Endodermal cell (in vitro differentiated cells): ENCODE measurements around the gene PRR20B. TPM values are rescaled to one million over a fixed set of nuclear protein-coding genes. Genes with fewer than 3 reads are reported as not detected.
"Not testable (repeated sequence)": the region's sequence is repeated elsewhere in the genome, so short reads cannot be mapped to it uniquely, and the experiment has no call there.

Experiments
- DNase-seq: peaks from one replicate; pipeline ENCODE4 v3.0.0-alpha.2; 2017
- H3K27ac ChIP-seq: 2 replicates; pipeline ENCODE4 v1.5.1; 2013; ENCODE audit warnings: mild to moderate bottlenecking, low read depth, low read length, moderate library complexity
- H3K27me3 ChIP-seq: 2 replicates; pipeline ENCODE4 v1.6.1; 2013; ENCODE audit warnings: mild to moderate bottlenecking, low read length, moderate library complexity; ENCODE audit not compliant: insufficient read depth, control insufficient read depth, poor library complexity, severe bottlenecking
- H3K36me3 ChIP-seq: 2 replicates; pipeline ENCODE4 v1.7.0; 2013; ENCODE audit warnings: mild to moderate bottlenecking, low read length, moderate library complexity; ENCODE audit not compliant: control insufficient read depth, insufficient read depth
- H3K4me1 ChIP-seq: one replicate; pipeline ENCODE4 v1.7.0; 2013; ENCODE audit warnings: low read length; ENCODE audit not compliant: control insufficient read depth, insufficient read depth
- H3K4me3 ChIP-seq: 2 replicates; pipeline ENCODE4 v1.5.1; 2013; ENCODE audit warnings: mild to moderate bottlenecking, low read length, moderate library complexity
- H3K9ac ChIP-seq: 2 replicates; pipeline ENCODE4 v1.6.1; 2013; ENCODE audit warnings: mild to moderate bottlenecking, low read length, moderate library complexity; ENCODE audit not compliant: poor library complexity, severe bottlenecking; ENCODE audit errors: extremely low read depth
- H3K9me3 ChIP-seq: 2 replicates; pipeline ENCODE4 v1.6.1; 2013; ENCODE audit warnings: mild to moderate bottlenecking, low read length, moderate library complexity; ENCODE audit not compliant: control insufficient read depth
- H3K27ac Mint-ChIP-seq: 2 replicates; pipeline ENCODE4 v1.8.0; 2020; ENCODE audit warnings: mixed read lengths
- H3K27me3 Mint-ChIP-seq: 2 replicates; pipeline ENCODE4 v1.8.0; 2021; ENCODE audit warnings: mild to moderate bottlenecking, mixed read lengths; ENCODE audit not compliant: insufficient read depth
- H3K36me3 Mint-ChIP-seq: 2 replicates; pipeline ENCODE4 v1.8.0; 2020; ENCODE audit warnings: low read depth, mixed read lengths
- H3K4me1 Mint-ChIP-seq: 2 replicates; pipeline ENCODE4 v1.8.0; 2020; ENCODE audit warnings: mixed read lengths
- H3K4me3 Mint-ChIP-seq: 2 replicates; pipeline ENCODE4 v1.8.0; 2020; ENCODE audit warnings: mild to moderate bottlenecking, moderate library complexity, mixed read lengths
- H3K9me3 Mint-ChIP-seq: 2 replicates; pipeline ENCODE4 v1.8.0; 2020; ENCODE audit warnings: mild to moderate bottlenecking, mixed read lengths
- WGBS, 2 experiments: methylation state at CpG; one replicate each; pipeline versions ENCODE4 v1.1.5 to v1.1.7; 2013; ENCODE audit warnings: missing lambda C conversion rate in 2 of 2, mixed read lengths in 1 of 2; ENCODE audit not compliant: insufficient coverage in 1 of 2, insufficient read length in 1 of 2; 5-methylcytosine and 5-hydroxymethylcytosine counted together
- long read RNA-seq, 4 experiments: library from polyadenylated mRNA in 2 of 4; library from RNA in 1 of 4; library from capped mRNA in 1 of 4; stranded (forward) in 3 of 4; unstranded in 1 of 4; transcript quantifications; one replicate each; pipeline ENCODE4 v2.0.0, GENCODE V29; 2020 to 2021; ENCODE audit warnings: inconsistent platforms in 1 of 4
- polyA plus RNA-seq, 2 experiments: library from polyadenylated mRNA; stranded (reverse); fragments of 50-300 nt; gene quantifications; one replicate each; pipeline ENCODE4 v1.2.3, GENCODE V29; 2013
- total RNA-seq, 2 donors: library from RNA; stranded (reverse); fragmentation: NEBNext Ultra II Directional in 1 of 2; extraction: Animal tissue kit (Norgen Biotek cat#: 25700) in 1 of 2; gene quantifications; 2 replicates in 1 of 2; 3 replicates in 1 of 2; pipeline ENCODE4 v1.2.1, GENCODE V29; 2021
- TF ChIP-seq, protein P1 (sequence below): fragments of 200-600 bp; sonication (generic); conservative IDR thresholded peaks from 2 replicates; pipeline ENCODE4 v1.5.0; 2021; ENCODE audit warnings: antibody characterized with exemption, mild to moderate bottlenecking

The PRR20B gene
- total RNA-seq = not detected
- not detected for polyA plus RNA-seq (2013, experiment 1 of 2)
- not detected for polyA plus RNA-seq (2013, experiment 2 of 2)
- long read RNA-seq, experiment 1 = 0 reads
- long read RNA-seq, experiment 2 = 0 reads
- long read RNA-seq, experiment 3 = 0 reads
- long read RNA-seq, experiment 4 = 0 reads

DNA sequence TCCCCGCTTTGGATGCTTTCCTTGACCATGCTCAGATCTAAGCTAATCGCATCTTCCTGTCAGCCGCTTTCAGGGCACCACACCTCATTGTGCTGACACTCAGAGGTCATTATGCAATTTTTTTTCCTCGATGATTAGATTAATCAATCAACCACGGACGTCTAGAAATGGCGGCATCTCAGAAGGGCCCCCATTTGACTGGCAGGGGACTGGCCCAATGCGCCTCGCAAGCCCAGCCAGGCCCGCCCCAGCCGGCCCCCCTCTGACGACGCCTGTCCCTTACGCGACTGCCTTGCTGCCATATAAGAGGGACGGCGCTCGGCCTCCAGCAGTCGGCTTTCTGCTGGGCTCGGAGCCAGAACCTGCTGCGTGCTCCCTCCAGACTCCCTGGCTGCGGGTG lies at the start of gene PRR20B:
TSS of gene PRR20B (plus strand) at position 301 of the 400 bp plus-strand sequence. CDS start 387 bp downstream, outside the sequence.
- H3K9me3 Mint-ChIP-seq, H3K4me1 Mint-ChIP-seq, H3K27me3 ChIP-seq, H3K4me1 ChIP-seq, H3K4me3 ChIP-seq, H3K27ac Mint-ChIP-seq, H3K36me3 ChIP-seq, H3K27me3 Mint-ChIP-seq, H3K27ac ChIP-seq, H3K9ac ChIP-seq, H3K4me3 Mint-ChIP-seq, DNase-seq, H3K9me3 ChIP-seq, H3K36me3 Mint-ChIP-seq: not testable (repeated sequence)
- WGBS, 2 experiments = no CpG with 5 or more reads among the region's 22 CpGs

GRCh38 chr13:57114945-57115344 lies 32.3 kb upstream of the PRR20B start:
- Histone ChIP-seq H3K36me3 (no peaks in the 10 kb centered on the region), H3K27ac (no peak overlapping the region), H3K4me1 (no peaks in the 10 kb centered on the region), H3K27me3 (no peaks in the 10 kb centered on the region), H3K4me3 (no peak overlapping the region), H3K9me3 (no peaks in the 10 kb centered on the region), H3K9ac (no peak overlapping the region)
- TF ChIP-seq, protein P1, sequence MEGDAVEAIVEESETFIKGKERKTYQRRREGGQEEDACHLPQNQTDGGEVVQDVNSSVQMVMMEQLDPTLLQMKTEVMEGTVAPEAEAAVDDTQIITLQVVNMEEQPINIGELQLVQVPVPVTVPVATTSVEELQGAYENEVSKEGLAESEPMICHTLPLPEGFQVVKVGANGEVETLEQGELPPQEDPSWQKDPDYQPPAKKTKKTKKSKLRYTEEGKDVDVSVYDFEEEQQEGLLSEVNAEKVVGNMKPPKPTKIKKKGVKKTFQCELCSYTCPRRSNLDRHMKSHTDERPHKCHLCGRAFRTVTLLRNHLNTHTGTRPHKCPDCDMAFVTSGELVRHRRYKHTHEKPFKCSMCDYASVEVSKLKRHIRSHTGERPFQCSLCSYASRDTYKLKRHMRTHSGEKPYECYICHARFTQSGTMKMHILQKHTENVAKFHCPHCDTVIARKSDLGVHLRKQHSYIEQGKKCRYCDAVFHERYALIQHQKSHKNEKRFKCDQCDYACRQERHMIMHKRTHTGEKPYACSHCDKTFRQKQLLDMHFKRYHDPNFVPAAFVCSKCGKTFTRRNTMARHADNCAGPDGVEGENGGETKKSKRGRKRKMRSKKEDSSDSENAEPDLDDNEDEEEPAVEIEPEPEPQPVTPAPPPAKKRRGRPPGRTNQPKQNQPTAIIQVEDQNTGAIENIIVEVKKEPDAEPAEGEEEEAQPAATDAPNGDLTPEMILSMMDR = no peak
- H3K36me3 Mint-ChIP-seq = no peaks in the 10 kb centered on the region
- no peaks in the 10 kb centered on the region for H3K4me1 Mint-ChIP-seq
- no peak overlapping the region for H3K27ac Mint-ChIP-seq
- H3K9me3 Mint-ChIP-seq = no peaks in the 10 kb centered on the region
- 86 to 100% methylated on average over 1 to 4 of the region's 4 CpGs for WGBS, 2 experiments
- DNase-seq = no peak
- no peak overlapping the region for H3K4me3 Mint-ChIP-seq
- H3K27me3 Mint-ChIP-seq = no peaks in the 10 kb centered on the region

- Histone ChIP-seq H3K9me3 (no peaks in the 10 kb centered on the region), H3K9ac (no peak overlapping the region), H3K27me3 (no peaks in the 10 kb centered on the region), H3K36me3 (no peaks in the 10 kb centered on the region), H3K27ac (no peak overlapping the region), H3K4me1 (no peaks in the 10 kb centered on the region), H3K4me3 (no peak overlapping the region)
- Mint-ChIP-seq H3K36me3 (no peaks in the 10 kb centered on the region), H3K4me1 (no peaks in the 10 kb centered on the region), H3K4me3 (no peak overlapping the region), H3K9me3 (no peaks in the 10 kb centered on the region), H3K27me3 (no peaks in the 10 kb centered on the region), H3K27ac (no peak overlapping the region)
- TF ChIP-seq, protein P1 = no peak
- DNase-seq = no peak
- WGBS, 2 experiments = 100% methylated on average over 1 of the region's 1 CpG
Observed at GRCh38 chr13:57123681-57124080, 23.6 kb upstream of the PRR20B start.

GRCh38 chr13:57128909-57129308 lies 18.4 kb upstream of the PRR20B start:
- Histone ChIP-seq H3K27ac (no peak overlapping the region), H3K4me3 (no peak overlapping the region), H3K27me3 (no peaks in the 10 kb centered on the region), H3K4me1 (no peaks in the 10 kb centered on the region), H3K9me3 (no peaks in the 10 kb centered on the region), H3K9ac (no peak overlapping the region), H3K36me3 (no peaks in the 10 kb centered on the region)
- Mint-ChIP-seq H3K36me3 (no peaks in the 10 kb centered on the region), H3K4me1 (no peaks in the 10 kb centered on the region), H3K27me3 (no peaks in the 10 kb centered on the region), H3K9me3 (no peaks in the 10 kb centered on the region), H3K4me3 (no peak overlapping the region), H3K27ac (no peak overlapping the region)
- peak; percentile 55 for DNase-seq
- TF ChIP-seq, protein P1 = peak; percentile 25
- WGBS, 2 experiments = 91 to 100% methylated on average over 3 to 6 of the region's 6 CpGs
